GM21390 (cell line): ENCODE measurements around the gene CNRIP1.
A peak's percentile ranks its signal among the peaks of the same experiment; 100 is the strongest.
"Not testable (repeated sequence)": the region's sequence is repeated elsewhere in the genome, so short reads cannot be mapped to it uniquely, and the experiment has no call there.

Source experiments
- ATAC-seq: cut with Tn5 transposase; IDR thresholded peaks from one replicate; pipeline ENCODE4 v1.9.1; 2021; ENCODE audit not compliant: unreplicated experiment

The CNRIP1 gene

GRCh38 chr2:68319398-68320117 is at the start of gene CNRIP1:
CNRIP1 (minus strand) TSS chr2:68319949; CDS start chr2:68319400, 549 bp downstream.
- ATAC-seq, result no peak

DNA sequence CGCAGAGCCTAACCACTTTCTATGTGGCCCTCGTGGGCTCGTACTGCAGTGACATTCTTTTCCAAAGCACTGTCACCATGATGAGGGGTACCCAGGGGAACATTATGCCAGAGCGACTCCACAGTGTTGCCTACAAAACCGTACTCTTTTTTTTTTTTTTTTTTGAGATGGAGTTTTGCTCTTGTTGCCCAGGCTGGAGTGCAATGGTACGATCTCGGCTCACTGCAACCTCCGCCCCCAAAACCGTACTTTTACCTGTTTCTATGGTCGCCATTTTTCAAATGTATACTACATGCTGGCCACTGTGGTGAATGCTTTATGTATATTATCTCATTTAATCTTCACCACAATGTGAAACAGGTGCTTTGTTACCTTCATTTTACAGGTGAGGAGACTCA is 49.6 kb upstream of the CNRIP1 start:
- ATAC-seq, result no peak

DNA sequence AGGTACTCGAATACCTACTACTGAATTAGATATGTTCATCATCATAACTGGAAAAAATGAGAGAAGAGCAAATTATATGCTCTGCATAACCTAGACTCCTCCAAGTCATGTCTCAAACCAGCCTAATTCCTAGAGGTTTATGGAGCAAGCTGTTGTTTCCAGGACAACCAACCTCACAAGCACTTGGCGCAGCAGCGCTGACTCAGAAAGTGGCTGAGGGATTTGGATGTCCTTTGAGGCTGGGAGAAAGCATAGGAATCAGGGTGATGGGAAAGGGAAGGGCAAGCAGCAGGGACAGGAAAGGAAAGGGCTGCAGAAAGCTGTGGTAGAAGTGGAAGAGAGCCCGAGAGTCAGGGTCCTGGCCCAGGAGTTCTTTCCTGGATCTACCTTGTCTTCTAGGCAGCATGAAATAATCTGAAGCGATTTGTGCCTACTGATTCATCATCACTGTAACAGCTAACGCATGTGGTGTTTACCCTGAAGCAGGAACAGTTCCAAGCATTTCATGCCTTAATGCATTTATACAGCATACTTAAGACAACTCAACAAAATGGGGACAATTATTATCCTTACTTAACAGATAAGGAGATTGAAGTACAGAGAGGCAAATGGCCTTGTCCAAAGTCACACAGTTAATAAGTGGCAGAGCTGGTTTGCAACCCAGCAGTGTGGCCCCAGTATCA is 49.0 kb upstream of the CNRIP1 start:
- no peak for ATAC-seq

DNA sequence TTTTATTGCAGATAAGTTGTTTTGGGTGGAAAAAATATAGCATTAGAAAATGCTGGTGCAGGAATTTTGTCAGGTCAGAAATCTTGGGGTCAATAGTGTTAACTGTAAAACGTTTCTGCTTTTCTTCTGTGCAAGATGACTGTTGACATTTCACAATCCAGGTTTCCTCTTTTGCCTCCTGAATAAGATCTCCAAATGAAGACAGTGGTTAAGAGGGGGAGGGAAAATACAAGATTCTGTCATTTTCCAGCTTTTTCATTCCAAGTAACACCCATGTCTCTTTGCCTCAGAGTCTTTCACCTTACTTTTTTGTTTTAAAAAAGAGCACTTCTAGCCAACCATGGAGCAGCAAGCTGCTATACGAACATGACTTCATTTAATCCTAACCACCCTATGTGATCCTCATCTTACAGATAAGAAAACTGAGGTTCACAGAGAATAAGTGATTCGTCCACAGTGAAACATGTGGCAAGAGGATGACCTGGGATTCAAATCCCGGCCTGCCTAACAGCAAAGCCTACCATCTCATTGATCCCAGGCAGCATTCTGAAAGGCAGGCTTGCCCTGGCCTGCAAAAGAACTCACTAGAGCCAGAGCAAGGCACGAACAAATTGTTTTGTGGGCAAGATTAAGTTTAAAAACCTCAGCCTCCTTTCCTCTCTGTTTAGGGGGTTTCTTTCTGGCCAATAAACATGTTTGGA is 48.4 kb upstream of the CNRIP1 start:
- no peak for ATAC-seq

GRCh38 chr2:68366083-68366560 is 46.4 kb upstream of the CNRIP1 start:
- ATAC-seq, result no peak

DNA sequence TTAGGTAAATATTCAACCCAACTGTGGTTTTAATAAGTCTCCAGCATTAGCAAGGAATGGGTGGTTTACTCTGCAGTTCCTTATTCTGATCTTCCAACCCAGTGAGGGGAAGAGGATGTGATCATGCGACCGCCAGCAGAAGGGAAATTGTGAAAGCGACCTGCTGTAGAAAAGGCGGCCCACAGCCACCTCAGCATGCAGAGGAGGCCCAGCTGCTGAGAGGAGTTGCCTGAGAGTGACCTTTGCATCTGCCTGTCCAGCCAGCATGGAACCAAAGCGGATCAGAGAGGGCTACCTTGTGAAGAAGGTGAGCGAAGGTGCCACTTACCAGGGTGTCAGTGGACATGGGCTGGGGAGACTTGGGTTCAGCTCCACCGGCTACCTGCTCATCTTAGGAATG is 45.3 kb upstream of the CNRIP1 start, which contains the start of gene PLEK:
TSS of gene PLEK (plus strand) at position 196 of the 400 bp plus-strand sequence. CDS start at position 266, 70 bp downstream.
- peak; percentile 55 for ATAC-seq

DNA sequence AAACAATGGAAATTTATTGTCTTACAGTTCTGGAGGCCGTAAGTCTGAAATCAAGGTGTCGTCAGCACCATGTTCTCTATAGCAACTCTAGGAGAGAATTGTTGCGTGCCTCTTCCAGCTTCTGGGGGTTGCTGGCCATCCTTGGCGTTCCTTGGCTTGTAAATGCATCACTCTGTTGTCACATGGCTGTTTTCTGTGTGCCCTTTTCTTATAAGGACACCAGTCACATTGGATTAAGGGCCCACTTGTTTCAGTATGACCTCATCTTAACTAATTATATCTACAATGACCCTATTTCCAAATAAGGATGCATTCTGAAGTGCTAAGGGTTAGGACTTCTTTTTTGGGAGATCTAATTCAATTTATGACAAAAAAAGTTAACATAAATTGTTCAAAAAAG is 44.0 kb upstream of the CNRIP1 start:
- no peak for ATAC-seq

GRCh38 chr2:68362749-68363148 is 43.0 kb upstream of the CNRIP1 start:
- no peak for ATAC-seq

- ATAC-seq, result peak; percentile 50
Observed at GRCh38 chr2:68362069-68362468, 42.3 kb upstream of the CNRIP1 start.

GRCh38 chr2:68359889-68360288 is 40.1 kb upstream of the CNRIP1 start:
- no peak for ATAC-seq

- ATAC-seq, result peak; percentile 49
Observed at GRCh38 chr2:68357605-68358337, 38.0 kb upstream of the CNRIP1 start.

GRCh38 chr2:68356599-68357239 is 37.0 kb upstream of the CNRIP1 start:
- no peak for ATAC-seq

DNA sequence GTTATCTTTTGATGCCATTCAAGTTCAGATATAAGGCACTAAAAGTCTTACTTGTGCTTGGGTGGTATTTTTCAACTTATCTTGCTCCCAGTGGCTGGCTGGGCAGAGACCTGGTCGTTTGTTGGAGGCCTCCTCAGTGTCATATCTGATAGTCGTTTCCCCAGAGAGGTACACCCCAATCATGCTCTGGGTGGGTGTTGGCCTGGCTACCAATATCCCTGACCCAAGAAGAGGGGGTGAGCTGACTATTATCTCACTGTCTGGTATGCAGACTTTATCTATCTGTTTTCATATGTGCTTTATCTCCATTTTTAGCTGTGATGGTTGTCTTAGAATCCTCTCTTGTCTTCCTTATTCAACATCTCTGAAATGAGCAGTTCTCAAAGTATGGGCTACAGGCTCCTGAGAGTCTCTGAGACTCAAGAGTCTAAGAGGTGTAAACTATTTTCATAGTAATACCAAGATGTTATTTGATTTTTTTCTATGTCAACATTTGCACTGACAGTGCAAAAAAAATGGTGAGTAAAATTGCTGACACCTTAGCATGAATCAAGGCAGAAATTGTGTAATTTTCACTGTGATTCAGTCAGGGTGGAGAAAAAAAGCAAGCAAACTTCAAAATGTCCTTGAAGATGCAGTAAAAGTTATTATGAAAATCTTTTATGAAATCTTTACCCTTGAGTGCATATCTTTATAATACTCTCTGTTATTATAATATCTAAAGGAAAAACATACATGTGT is 33.1 kb upstream of the CNRIP1 start:
- ATAC-seq, result no peak

GRCh38 chr2:68351997-68352396 is 32.2 kb upstream of the CNRIP1 start:
- ATAC-seq, result no peak

- ATAC-seq, result not testable (repeated sequence)
Observed at GRCh38 chr2:68349091-68349490, 29.3 kb upstream of the CNRIP1 start.

DNA sequence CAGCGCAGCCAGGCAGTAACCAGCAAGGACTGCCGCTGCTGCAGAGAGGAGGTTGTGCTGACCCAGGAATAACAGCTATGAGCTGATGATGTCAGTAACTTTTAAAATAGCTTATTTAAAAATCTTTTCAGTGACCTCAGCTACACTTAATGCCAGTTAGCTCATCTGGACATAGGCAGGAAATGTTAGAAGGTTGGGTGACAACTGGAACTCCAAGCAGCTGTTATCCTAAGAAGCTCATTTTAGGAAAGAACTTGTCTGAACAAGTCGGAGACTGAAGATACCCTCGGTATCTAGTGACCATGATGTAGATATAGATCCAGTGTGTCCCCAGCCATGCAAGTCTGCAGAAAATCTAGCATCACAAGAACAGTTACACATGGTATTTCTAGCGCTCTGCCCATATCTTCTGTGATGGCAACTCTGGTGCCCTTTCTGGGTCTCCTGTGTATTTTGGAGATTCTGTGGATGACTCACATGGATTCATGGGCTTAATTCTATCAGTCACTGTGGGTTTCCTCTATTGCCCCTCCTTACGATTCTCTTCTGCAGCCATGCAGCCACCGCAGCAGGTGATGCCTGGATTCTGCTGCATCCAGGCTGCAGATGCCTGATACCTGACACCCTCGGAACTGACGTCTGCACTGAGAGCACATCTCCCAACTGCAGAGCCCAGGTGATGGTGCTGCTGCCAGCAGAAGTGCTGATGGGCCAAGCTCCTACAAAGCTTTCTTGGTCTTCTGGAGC is 25.6 kb upstream of the CNRIP1 start:
- ATAC-seq, result no peak

DNA sequence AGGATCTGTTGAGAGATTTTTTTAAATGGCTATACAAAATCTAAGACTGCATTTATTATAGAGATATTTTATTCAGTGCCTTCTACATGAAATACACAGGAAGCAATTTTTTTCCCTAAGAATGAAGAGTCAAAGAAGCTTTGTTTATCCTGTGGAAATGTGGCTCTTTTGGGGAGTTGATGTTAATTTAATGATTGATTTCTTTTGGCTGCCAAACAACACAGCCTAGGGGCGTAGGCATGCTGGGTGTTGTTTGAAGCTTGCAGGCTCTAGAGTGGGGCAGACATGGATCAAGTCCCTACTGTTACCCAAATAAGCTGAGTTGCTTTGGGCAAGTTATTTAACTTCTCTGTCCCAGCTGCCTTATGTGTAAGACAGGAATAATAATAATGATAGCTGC is 24.3 kb upstream of the CNRIP1 start:
- ATAC-seq, result no peak

DNA sequence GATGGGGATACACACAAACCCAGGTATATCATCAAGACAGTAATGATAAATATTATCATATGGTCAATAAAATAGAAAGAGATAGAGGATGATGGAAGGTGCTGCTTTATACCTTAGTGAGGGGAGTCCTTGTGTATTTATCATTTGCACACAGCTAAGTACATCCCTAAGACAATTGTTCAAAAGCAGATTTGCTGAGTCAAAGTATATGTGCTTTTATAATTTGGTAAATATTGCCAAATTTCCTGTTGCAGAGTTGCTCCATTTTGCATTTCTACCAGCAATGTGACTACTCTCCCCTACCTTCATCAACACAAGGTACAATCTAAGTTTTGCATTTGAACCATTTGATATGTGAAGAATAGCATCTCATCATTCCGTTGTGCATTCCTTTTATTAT is 22.7 kb upstream of the CNRIP1 start:
- ATAC-seq, result no peak

- no peak for ATAC-seq
Observed at GRCh38 chr2:68341583-68341982, 21.8 kb upstream of the CNRIP1 start.
